Measurements from ENCODE around the gene MARCHF10.

The MARCHF10 gene

DNA sequence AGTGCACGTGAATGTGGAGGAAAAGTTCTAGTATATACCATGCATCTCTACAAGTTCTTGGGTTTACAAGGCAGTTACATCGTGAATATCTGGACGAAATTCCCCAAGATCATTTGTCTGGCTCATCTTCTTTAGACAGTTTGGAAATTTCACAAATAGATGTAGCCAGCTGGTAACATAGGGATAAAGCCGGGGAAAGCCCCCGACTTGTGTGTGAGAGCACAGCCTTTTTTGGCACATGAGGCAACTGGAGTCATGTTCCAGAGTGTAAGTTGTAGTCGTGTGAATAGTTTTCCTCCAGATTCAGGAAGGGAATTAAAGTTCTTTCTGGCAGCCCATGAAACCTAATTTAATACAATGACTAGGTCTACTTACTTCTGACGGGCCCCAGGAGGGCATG, 62.3 kb downstream of the MARCHF10 start:
- peak overlapping the region in 2 of 3 experiments; percentile 30 to 80 for H3K27ac Mint-ChIP-seq
- no peaks in the 10 kb centered on the region for H3K9me3 Mint-ChIP-seq
- peaks cover 40% of the 10 kb centered on the region for H3K4me1 Mint-ChIP-seq
- TF ChIP-seq, protein P1, sequence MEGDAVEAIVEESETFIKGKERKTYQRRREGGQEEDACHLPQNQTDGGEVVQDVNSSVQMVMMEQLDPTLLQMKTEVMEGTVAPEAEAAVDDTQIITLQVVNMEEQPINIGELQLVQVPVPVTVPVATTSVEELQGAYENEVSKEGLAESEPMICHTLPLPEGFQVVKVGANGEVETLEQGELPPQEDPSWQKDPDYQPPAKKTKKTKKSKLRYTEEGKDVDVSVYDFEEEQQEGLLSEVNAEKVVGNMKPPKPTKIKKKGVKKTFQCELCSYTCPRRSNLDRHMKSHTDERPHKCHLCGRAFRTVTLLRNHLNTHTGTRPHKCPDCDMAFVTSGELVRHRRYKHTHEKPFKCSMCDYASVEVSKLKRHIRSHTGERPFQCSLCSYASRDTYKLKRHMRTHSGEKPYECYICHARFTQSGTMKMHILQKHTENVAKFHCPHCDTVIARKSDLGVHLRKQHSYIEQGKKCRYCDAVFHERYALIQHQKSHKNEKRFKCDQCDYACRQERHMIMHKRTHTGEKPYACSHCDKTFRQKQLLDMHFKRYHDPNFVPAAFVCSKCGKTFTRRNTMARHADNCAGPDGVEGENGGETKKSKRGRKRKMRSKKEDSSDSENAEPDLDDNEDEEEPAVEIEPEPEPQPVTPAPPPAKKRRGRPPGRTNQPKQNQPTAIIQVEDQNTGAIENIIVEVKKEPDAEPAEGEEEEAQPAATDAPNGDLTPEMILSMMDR (IDR thresholded peaks at IDR 0.05; ENCODE audit: unreplicated experiment in 3 of 3), result no peak
- peaks cover 17% of the 10 kb centered on the region for H3K27me3 Mint-ChIP-seq (ENCODE audit: low read depth)
- no peaks in the 10 kb centered on the region for H3K36me3 Mint-ChIP-seq (ENCODE audit: low read depth)
- peak overlapping the region in 1 of 3 experiments; percentile 29 for H3K4me3 Mint-ChIP-seq

DNA sequence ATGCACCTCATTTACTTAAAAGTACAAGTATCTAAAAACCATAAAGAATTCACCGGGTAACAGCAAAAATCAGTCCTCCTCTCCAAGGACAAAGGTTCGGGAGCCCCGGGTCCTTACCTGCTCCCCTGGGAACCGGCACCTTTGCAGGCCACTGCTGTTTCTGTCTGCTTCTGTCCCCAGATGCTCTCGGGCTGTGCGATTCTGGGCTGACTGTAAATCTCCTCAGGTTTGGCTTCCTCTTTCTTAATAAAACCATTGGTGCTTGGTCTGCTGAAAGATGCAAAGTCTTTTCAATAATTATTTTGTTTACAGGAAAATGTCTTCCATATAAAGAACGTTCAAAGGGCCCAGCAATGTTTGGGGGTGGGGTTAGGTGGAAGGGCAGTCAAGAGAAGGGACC, 63.9 kb downstream of the MARCHF10 start:
- H3K4me3 Mint-ChIP-seq, result no peak overlapping the region
- peaks cover 30% of the 10 kb centered on the region for H3K4me1 Mint-ChIP-seq
- TF ChIP-seq, protein P1 (IDR thresholded peaks at IDR 0.05; ENCODE audit: unreplicated experiment in 3 of 3), result no peak
- H3K9me3 Mint-ChIP-seq, result no peaks in the 10 kb centered on the region
- no peak overlapping the region for H3K27ac Mint-ChIP-seq
- peaks cover 14% of the 10 kb centered on the region for H3K27me3 Mint-ChIP-seq (ENCODE audit: low read depth)
- H3K36me3 Mint-ChIP-seq (ENCODE audit: low read depth), result no peaks in the 10 kb centered on the region

DNA sequence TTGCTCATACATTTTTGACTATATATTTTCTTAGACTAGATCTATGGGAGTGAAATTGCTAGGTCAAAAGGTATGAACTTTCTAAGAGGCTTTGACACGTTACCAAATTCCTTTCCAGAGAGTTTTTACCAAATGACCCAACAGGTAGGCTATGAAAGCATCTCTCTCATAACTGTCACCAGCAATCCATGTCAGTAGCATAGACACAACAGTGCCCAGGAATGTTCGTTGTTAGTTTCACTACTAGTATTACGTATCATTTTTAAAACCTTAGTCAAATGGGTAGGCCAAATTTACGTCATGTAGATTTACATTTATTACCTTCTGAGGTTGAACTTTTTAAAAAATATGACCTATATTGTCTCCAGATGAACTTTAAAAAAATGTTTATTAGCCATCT, 66.8 kb downstream of the MARCHF10 start:
- Mint-ChIP-seq H3K9me3 (no peaks in the 10 kb centered on the region), H3K27ac (no peak overlapping the region), H3K4me1 (peaks cover 34% of the 10 kb centered on the region), H3K27me3 (ENCODE audit: low read depth) (peaks cover 14% of the 10 kb centered on the region), H3K36me3 (ENCODE audit: low read depth) (no peaks in the 10 kb centered on the region), H3K4me3 (no peak overlapping the region)
- TF ChIP-seq, protein P1 (IDR thresholded peaks at IDR 0.05; ENCODE audit: unreplicated experiment in 3 of 3), result no peak

- H3K9me3 Mint-ChIP-seq, result no peaks in the 10 kb centered on the region
- TF ChIP-seq, protein P1 (IDR thresholded peaks at IDR 0.05; ENCODE audit: unreplicated experiment in 3 of 3), result no peak
- no peaks in the 10 kb centered on the region for H3K36me3 Mint-ChIP-seq (ENCODE audit: low read depth)
- peaks cover 24% of the 10 kb centered on the region for H3K4me1 Mint-ChIP-seq
- H3K27me3 Mint-ChIP-seq (ENCODE audit: low read depth), result peaks cover 14% of the 10 kb centered on the region
- no peak overlapping the region for H3K4me3 Mint-ChIP-seq
- H3K27ac Mint-ChIP-seq, result peak overlapping the region in 1 of 3 experiments; percentile 38
Observed at GRCh38 chr17:62739645-62740388, 68.3 kb downstream of the MARCHF10 start.

- peaks cover 21% of the 10 kb centered on the region for H3K4me1 Mint-ChIP-seq
- peak overlapping the region in 1 of 3 experiments; percentile 67 for H3K27ac Mint-ChIP-seq
- no peak overlapping the region for H3K4me3 Mint-ChIP-seq
- H3K36me3 Mint-ChIP-seq (ENCODE audit: low read depth), result no peaks in the 10 kb centered on the region
- TF ChIP-seq, protein P1 (IDR thresholded peaks at IDR 0.05; ENCODE audit: unreplicated experiment in 3 of 3), result no peak
- H3K9me3 Mint-ChIP-seq, result no peaks in the 10 kb centered on the region
- peaks cover 4% of the 10 kb centered on the region for H3K27me3 Mint-ChIP-seq (ENCODE audit: low read depth)
Observed at GRCh38 chr17:62738281-62738680, 69.8 kb downstream of the MARCHF10 start.

DNA sequence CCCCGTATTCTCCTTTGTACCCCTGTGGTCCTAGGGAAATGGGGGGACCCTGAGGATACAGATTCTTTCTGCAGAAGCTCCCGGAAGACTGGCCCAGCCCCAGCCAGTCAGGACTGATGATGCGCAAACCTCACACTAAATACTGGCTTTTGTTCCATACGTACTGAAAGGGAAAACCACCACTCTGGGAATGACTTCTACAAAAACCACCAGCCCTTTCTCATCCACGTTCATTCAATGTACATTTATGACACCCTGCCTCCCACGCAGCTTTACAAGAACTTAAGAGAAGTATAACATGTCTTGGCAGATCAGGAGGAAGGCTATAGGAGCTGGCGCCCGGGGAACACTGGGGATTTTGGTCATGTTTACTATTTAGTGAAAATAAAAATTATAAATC, 70.6 kb downstream of the MARCHF10 start:
- no peaks in the 10 kb centered on the region for H3K9me3 Mint-ChIP-seq

More for the DNA sequence above, 70.6 kb downstream of the MARCHF10 start:
- Mint-ChIP-seq H3K4me1 (peaks cover 21% of the 10 kb centered on the region), H3K4me3 (no peak overlapping the region), H3K36me3 (ENCODE audit: low read depth) (no peaks in the 10 kb centered on the region), H3K27me3 (ENCODE audit: low read depth) (peaks cover 4% of the 10 kb centered on the region), H3K27ac (peak overlapping the region in 2 of 3 experiments; percentile 10 to 67)
- TF ChIP-seq, protein P1 (IDR thresholded peaks at IDR 0.05; ENCODE audit: unreplicated experiment in 3 of 3), result no peak

Measured in nephron (organoid).